Naive thymus-derived CD4-positive, alpha-beta T cell (primary cell): Measurements from ENCODE around the gene DCP2. TPM values are rescaled to one million over a fixed set of nuclear protein-coding genes. Genes with fewer than 3 reads are reported as not detected.

Experiments used
- ATAC-seq: fragments of 150-1000 bp; cut with Tn5 transposase; 2 replicates; pipeline ENCODE4 v1.10.0; 2021; ENCODE audit warnings: mild to moderate bottlenecking, moderate library complexity
- CTCF ChIA-PET: fragments of 350-600 bp; sonication (Branson Sonifier 250); formaldehyde crosslinking; loops from one replicate; lab custom pipeline; 2021; ENCODE audit warnings: antibody characterized with exemption; lab: Charles Lee
- POLR2A ChIA-PET: fragments of 350-600 bp; sonication (Branson Sonifier 250); formaldehyde crosslinking; loops from one replicate; lab custom pipeline; 2021; ENCODE audit warnings: antibody characterized with exemption, inconsistent platforms; lab: Charles Lee
- DNase-seq, 9 donors: peaks; one replicate each; pipeline versions ENCODE4 v3.0.0 to v3.0.0-alpha.2; 2020 to 2022; ENCODE audit warnings: mixed read lengths in 1 of 9
- H3K27ac ChIP-seq: one replicate; pipeline ENCODE4 v1.7.0; 2013; ENCODE audit warnings: mild to moderate bottlenecking, low read depth, low read length, moderate library complexity
- H3K27me3 ChIP-seq, 2 donors: one replicate each; pipeline ENCODE4 v1.7.0; 2013; ENCODE audit warnings: low read length in 2 of 2, mild to moderate bottlenecking in 2 of 2, moderate library complexity in 2 of 2; ENCODE audit not compliant: control insufficient read depth in 2 of 2, insufficient read depth in 2 of 2
- H3K36me3 ChIP-seq, 3 experiments: 1 replicate in 2 of 3; 2 replicates in 1 of 3; pipeline ENCODE4 v1.7.0; 2013; ENCODE audit warnings: low read length in 3 of 3, mild to moderate bottlenecking in 3 of 3, moderate library complexity in 1 of 3; ENCODE audit not compliant: insufficient read depth in 3 of 3, control insufficient read depth in 2 of 3
- H3K4me1 ChIP-seq, 2 donors: one replicate each; pipeline ENCODE4 v1.7.0; 2013; ENCODE audit warnings: low read length in 2 of 2, mild to moderate bottlenecking in 2 of 2, moderate library complexity in 1 of 2; ENCODE audit not compliant: control insufficient read depth in 2 of 2, insufficient read depth in 2 of 2
- H3K4me3 ChIP-seq: 2 replicates; pipeline ENCODE4 v1.7.0; 2013; ENCODE audit warnings: mild to moderate bottlenecking, low read length
- H3K9me3 ChIP-seq, 3 experiments: 1 replicate in 2 of 3; 2 replicates in 1 of 3; pipeline ENCODE4 v1.7.0; 2013; ENCODE audit warnings: low read length in 3 of 3; ENCODE audit not compliant: control insufficient read depth in 2 of 3
- H3K27ac Mint-ChIP-seq, 9 donors: one replicate each; pipeline ENCODE4 v1.8.0; 2020 to 2022; ENCODE audit warnings: mixed read lengths in 9 of 9, mild to moderate bottlenecking in 8 of 9, moderate library complexity in 5 of 9, inconsistent platforms in 2 of 9
- H3K27me3 Mint-ChIP-seq, 5 donors: one replicate each; pipeline ENCODE4 v1.8.0; 2021 to 2022; ENCODE audit warnings: mixed read lengths in 5 of 5, mild to moderate bottlenecking in 1 of 5
- H3K36me3 Mint-ChIP-seq, 5 donors: one replicate each; pipeline ENCODE4 v1.8.0; 2020 to 2022; ENCODE audit warnings: mixed read lengths in 5 of 5, mild to moderate bottlenecking in 3 of 5, inconsistent platforms in 1 of 5
- H3K4me1 Mint-ChIP-seq, 7 donors: one replicate each; pipeline ENCODE4 v1.8.0; 2020 to 2022; ENCODE audit warnings: mixed read lengths in 7 of 7, mild to moderate bottlenecking in 3 of 7, inconsistent platforms in 1 of 7
- H3K4me3 Mint-ChIP-seq, 10 donors: one replicate each; pipeline ENCODE4 v1.8.0; 2020 to 2022; ENCODE audit warnings: mild to moderate bottlenecking in 10 of 10, mixed read lengths in 10 of 10, moderate library complexity in 6 of 10, inconsistent platforms in 2 of 10
- H3K9me3 Mint-ChIP-seq, 11 donors: one replicate each; pipeline ENCODE4 v1.8.0; 2020 to 2022; ENCODE audit warnings: mixed read lengths in 11 of 11, mild to moderate bottlenecking in 4 of 11, inconsistent platforms in 1 of 11, moderate library complexity in 1 of 11
- intact Hi-C, 2 donors: fragments of 100-400 bp; cut with micrococcal nuclease; formaldehyde crosslinking; loops; one replicate each; pipeline ENCODE4 v1.15.1; 2023
- polyA plus RNA-seq, 2 donors: library from polyadenylated mRNA; unstranded; fragments of 300-500 nt; fragmentation: Illumina TruSeq; gene quantifications; one replicate each; pipeline ENCODE4 v1.2.3, GENCODE V29; 2021
- total RNA-seq, 6 experiments: library from RNA in 5 of 6; stranded (reverse) in 5 of 6; gene quantifications; 1 replicate in 5 of 6; 2 replicates in 1 of 6; pipeline ENCODE4 v1.2.3 and lab custom pipeline; 2021 to 2026

Gene DCP2
- total and polyA plus RNA-seq, 7 experiments from 2014 or later = 50.7 to 101 (median 65.0) TPM

- H3K9me3 ChIP-seq = no peaks in the 10 kb centered on the region
- DNase-seq (peak in 5 of 9 donors; percentile 10 to 50 (median 37)), ATAC-seq (no peak)
- Mint-ChIP-seq H3K27ac (peak overlapping the region; percentile 74 to 92 (median 81)), H3K4me3 (peak overlapping the region; percentile 25 to 75 (median 48)), H3K9me3 (no peaks in the 10 kb centered on the region), H3K27me3 (no peaks in the 10 kb centered on the region), H3K36me3 (peaks cover 0 to 33% (median 14%) of the 10 kb centered on the region in 5 donors), H3K4me1 (peaks cover 27 to 89% (median 81%) of the 10 kb centered on the region in 7 donors)
- H3K4me3 ChIP-seq = no peak overlapping the region
- no peak overlapping the region for H3K27ac ChIP-seq
- CTCF ChIA-PET = interaction anchor here (1.0 to 5.5 kb wide), 2 partner anchors 25 to 98 kb away, joined by 3 to 25 read pairs; no protein-coding TSS in a partner anchor
- peaks cover 0 to 4% (median 0%) of the 10 kb centered on the region in 3 experiments for H3K36me3 ChIP-seq
- intact Hi-C loops = loop anchor here (2.0 to 5.0 kb wide), 3 partner anchors 24 to 158 kb away; partner anchors contain the start of gene SRP19 (in 1 of the 2)
- POLR2A ChIA-PET = interaction anchor here (0.5 to 1.4 kb wide), 3 partner anchors 10 to 161 kb away, joined by 4 read pairs; no protein-coding TSS in a partner anchor
- H3K4me1 ChIP-seq = peaks cover 36 to 47% of the 10 kb centered on the region in 2 donors
- no peaks in the 10 kb centered on the region for H3K27me3 ChIP-seq
Observed at GRCh38 chr5:113020461-113021273, 44.1 kb downstream of the DCP2 start.

DNA sequence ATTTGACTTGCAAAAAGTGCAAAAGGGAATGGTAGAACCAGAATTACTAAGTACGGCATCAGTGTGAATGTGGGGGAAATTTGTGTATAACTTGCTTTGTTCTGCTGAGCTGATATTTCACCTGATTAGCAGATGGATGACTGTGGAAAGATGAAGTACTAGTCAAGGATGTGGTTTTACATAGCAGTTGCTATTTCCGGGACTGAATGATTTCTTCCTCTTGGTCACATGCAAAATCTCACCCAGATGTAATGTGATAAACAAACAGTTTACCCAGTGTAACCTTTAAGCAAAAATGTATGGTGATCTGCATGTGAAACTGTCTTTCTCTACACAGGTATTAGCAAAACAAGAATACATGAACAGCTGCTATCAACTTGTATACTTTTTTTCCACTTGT, 46.1 kb downstream of the DCP2 start:
- H3K9me3 ChIP-seq = no peaks in the 10 kb centered on the region
- ATAC-seq (peak; percentile 95), DNase-seq (peak in 7 of 9 donors; percentile 56 to 86 (median 77))
- H3K27me3 ChIP-seq = no peaks in the 10 kb centered on the region
- intact Hi-C loops = loop anchor here (1.0 to 5.0 kb wide), 7 partner anchors 26 to 272 kb away; partner anchors contain the start of genes DCP2 (in 1 of the 2), REEP5 (in 1 of the 2) and SRP19 (in 1 of the 2)
- peaks cover 0 to 13% (median 0%) of the 10 kb centered on the region in 3 experiments for H3K36me3 ChIP-seq
- peaks cover 36 to 47% of the 10 kb centered on the region in 2 donors for H3K4me1 ChIP-seq
- POLR2A ChIA-PET = interaction anchor here (0.7 to 2.6 kb wide), 5 partner anchors 8 to 51 kb away, joined by 4 to 16 read pairs (median 4); partner anchors contain the start of gene DCP2
- H3K27ac ChIP-seq = peak overlapping the region; percentile 12
- no peaks in the 10 kb centered on the region for H3K9me3 Mint-ChIP-seq
- peak overlapping the region; percentile 1 for H3K4me3 ChIP-seq
- H3K4me1 Mint-ChIP-seq = peaks cover 24 to 79% (median 68%) of the 10 kb centered on the region in 7 donors
- H3K27ac Mint-ChIP-seq = peak overlapping the region; percentile 74 to 94 (median 87)
- CTCF ChIA-PET = interaction anchor here (0.6 to 5.5 kb wide), 2 partner anchors 27 to 581 kb away, joined by 3 to 25 read pairs; no protein-coding TSS in a partner anchor
- peak overlapping the region; percentile 5 to 78 (median 70) for H3K4me3 Mint-ChIP-seq
- H3K27me3 Mint-ChIP-seq = no peaks in the 10 kb centered on the region
- peaks cover 5 to 42% (median 26%) of the 10 kb centered on the region in 5 donors for H3K36me3 Mint-ChIP-seq

- DNase-seq = no peak
- peaks cover 17 to 64% (median 53%) of the 10 kb centered on the region in 7 donors for H3K4me1 Mint-ChIP-seq
- Histone ChIP-seq H3K4me3 (no peak overlapping the region), H3K27me3 (no peaks in the 10 kb centered on the region), H3K36me3 (peaks cover 0 to 16% (median 0%) of the 10 kb centered on the region in 3 experiments), H3K27ac (no peak overlapping the region), H3K4me1 (peaks cover 36 to 41% of the 10 kb centered on the region in 2 donors), H3K9me3 (no peaks in the 10 kb centered on the region)
- H3K4me3 Mint-ChIP-seq = peak overlapping the region in 1 of 10 donors; percentile 18
- CTCF ChIA-PET = interaction anchor here (1.1 to 5.5 kb wide), 2 partner anchors 21 to 28 kb away, joined by 3 to 25 read pairs; no protein-coding TSS in a partner anchor
- H3K36me3 Mint-ChIP-seq = peaks cover 5 to 35% (median 26%) of the 10 kb centered on the region in 5 donors
- intact Hi-C loops = loop anchor here (5.0 kb wide), 2 partner anchors 48 to 162 kb away; partner anchors contain the start of gene SRP19 (in 1 of the 2)
- no peaks in the 10 kb centered on the region for H3K9me3 Mint-ChIP-seq
- POLR2A ChIA-PET = interaction anchor here (2.6 kb wide), 1 partner anchor 48 kb away, joined by 16 read pairs; the partner anchor contains the start of gene DCP2
- H3K27me3 Mint-ChIP-seq = no peaks in the 10 kb centered on the region
- no peak for ATAC-seq
- peak overlapping the region in 8 of 9 donors; percentile 74 to 94 (median 86) for H3K27ac Mint-ChIP-seq
Observed at GRCh38 chr5:113024076-113024697, 47.6 kb downstream of the DCP2 start.

DNA sequence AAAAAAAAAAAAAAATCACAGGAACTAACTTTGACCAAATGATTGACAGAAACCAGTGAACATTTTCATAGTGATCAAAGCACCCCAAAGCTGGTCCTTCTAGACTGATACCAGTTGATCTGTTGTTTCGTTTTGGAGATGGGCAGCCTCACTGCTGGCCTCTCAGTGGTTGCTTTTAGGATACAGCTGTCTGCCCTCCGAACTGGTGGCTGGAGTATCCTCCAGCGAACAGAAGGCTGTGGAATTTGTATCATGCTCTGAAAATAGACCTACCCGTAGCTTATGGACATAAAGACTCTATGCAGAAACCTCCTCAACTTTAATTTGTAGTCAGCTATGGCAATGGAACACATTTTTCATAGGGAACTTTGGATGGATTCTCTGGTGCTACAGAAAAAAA, 49.0 kb downstream of the DCP2 start:
- POLR2A ChIA-PET = no interaction called here
- Mint-ChIP-seq H3K4me1 (peaks cover 15 to 53% (median 39%) of the 10 kb centered on the region in 7 donors), H3K27ac (peak overlapping the region in 8 of 9 donors; percentile 46 to 86 (median 76)), H3K36me3 (peaks cover 5 to 33% (median 31%) of the 10 kb centered on the region in 5 donors), H3K4me3 (no peak overlapping the region), H3K9me3 (no peaks in the 10 kb centered on the region), H3K27me3 (no peaks in the 10 kb centered on the region)
- H3K4me3 ChIP-seq = no peak overlapping the region
- H3K27ac ChIP-seq = no peak overlapping the region
- peaks cover 30 to 31% of the 10 kb centered on the region in 2 donors for H3K4me1 ChIP-seq
- peaks cover 0 to 16% (median 0%) of the 10 kb centered on the region in 3 experiments for H3K36me3 ChIP-seq
- intact Hi-C loops = no loop called here
- CTCF ChIA-PET = interaction anchor here (0.7 kb wide), 1 partner anchor 468 kb away, joined by 3 read pairs; no protein-coding TSS in a partner anchor
- H3K27me3 ChIP-seq = no peaks in the 10 kb centered on the region
- ATAC-seq (no peak), DNase-seq (no peak)
- no peaks in the 10 kb centered on the region for H3K9me3 ChIP-seq

GRCh38 chr5:113026211-113026610, 49.6 kb downstream of the DCP2 start:
- Mint-ChIP-seq H3K27me3 (no peaks in the 10 kb centered on the region), H3K36me3 (peaks cover 5 to 33% (median 31%) of the 10 kb centered on the region in 5 donors), H3K27ac (peak overlapping the region in 5 of 9 donors; percentile 46 to 86 (median 76)), H3K4me3 (no peak overlapping the region), H3K4me1 (peaks cover 10 to 47% (median 32%) of the 10 kb centered on the region in 7 donors), H3K9me3 (no peaks in the 10 kb centered on the region)
- peaks cover 0 to 16% (median 0%) of the 10 kb centered on the region in 3 experiments for H3K36me3 ChIP-seq
- no peaks in the 10 kb centered on the region for H3K9me3 ChIP-seq
- POLR2A ChIA-PET = no interaction called here
- CTCF ChIA-PET = no interaction called here
- peaks cover 24 to 25% of the 10 kb centered on the region in 2 donors for H3K4me1 ChIP-seq
- intact Hi-C loops = no loop called here
- no peaks in the 10 kb centered on the region for H3K27me3 ChIP-seq
- DNase-seq (no peak), ATAC-seq (no peak)
- no peak overlapping the region for H3K4me3 ChIP-seq
- H3K27ac ChIP-seq = no peak overlapping the region

DNA sequence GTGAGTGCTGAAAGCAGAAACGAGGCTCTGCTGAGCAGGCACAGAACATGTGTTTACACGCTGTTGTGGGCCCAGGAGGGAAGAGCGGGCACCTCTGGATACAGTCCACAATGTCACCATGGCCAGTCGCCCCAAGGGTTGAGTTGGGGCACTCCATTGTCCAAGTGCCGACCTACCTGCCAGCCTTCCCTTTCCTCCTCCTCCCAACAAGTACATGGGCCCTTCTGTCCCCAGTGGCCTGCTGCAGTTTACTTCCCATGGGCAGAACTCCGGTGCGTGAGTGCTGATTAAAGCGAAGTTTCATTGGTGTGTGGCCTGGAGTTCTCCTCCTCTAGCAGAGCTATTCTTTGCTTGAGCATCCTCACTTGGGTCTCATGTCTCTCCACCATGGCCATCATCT, 50.4 kb downstream of the DCP2 start:
- Histone ChIP-seq H3K36me3 (peaks cover 0 to 16% (median 0%) of the 10 kb centered on the region in 3 experiments), H3K4me1 (peaks cover 16 to 17% of the 10 kb centered on the region in 2 donors), H3K9me3 (no peaks in the 10 kb centered on the region), H3K27me3 (no peaks in the 10 kb centered on the region), H3K4me3 (no peak overlapping the region), H3K27ac (no peak overlapping the region)
- peak overlapping the region in 6 of 9 donors; percentile 32 to 86 (median 64) for H3K27ac Mint-ChIP-seq
- no peaks in the 10 kb centered on the region for H3K9me3 Mint-ChIP-seq
- DNase-seq = no peak
- H3K27me3 Mint-ChIP-seq = no peaks in the 10 kb centered on the region
- no peak for ATAC-seq
- peaks cover 4 to 39% (median 24%) of the 10 kb centered on the region in 7 donors for H3K4me1 Mint-ChIP-seq
- ChIA-PET POLR2A (no interaction called here), CTCF (no interaction called here)
- H3K36me3 Mint-ChIP-seq = peaks cover 5 to 33% (median 27%) of the 10 kb centered on the region in 5 donors
- no peak overlapping the region for H3K4me3 Mint-ChIP-seq
- intact Hi-C loops = no loop called here
